GM23338 (cell line): ENCODE results near the gene PUM1. TPM values are rescaled to one million over a fixed set of nuclear protein-coding genes. Genes with fewer than 3 reads are reported as not detected.

ENCODE experiments used
- ATAC-seq: fragments of 200-7000 bp; cut with Tn5 transposase; 3 replicates; pipeline ENCODE4 v1.9.1; 2020
- DNase-seq: peaks from one replicate; pipeline ENCODE4 v3.0.0-alpha.2; 2015; ENCODE audit warnings: low spot score
- H2AFZ ChIP-seq: fragments of 200-600 bp; sonication (generic); 2 replicates; pipeline ENCODE4 v1.8.0; 2016; ENCODE audit warnings: antibody characterized with exemption, mild to moderate bottlenecking, moderate library complexity
- H3F3A ChIP-seq: fragments of 200-600 bp; sonication (generic); replicated peaks from 2 replicates; pipeline ENCODE4 v1.8.0; 2017; ENCODE audit warnings: antibody characterized with exemption, mixed run types, low read depth
- H3K27ac ChIP-seq: fragments of 200-600 bp; sonication (generic); 2 replicates; pipeline ENCODE4 v1.6.1; 2016; ENCODE audit warnings: low read depth
- H3K27me3 ChIP-seq: fragments of 200-600 bp; sonication (generic); 2 replicates; pipeline ENCODE4 v1.8.0; 2016; ENCODE audit warnings: mild to moderate bottlenecking, mixed run types, moderate library complexity; ENCODE audit not compliant: insufficient read depth
- H3K36me3 ChIP-seq: fragments of 200-600 bp; sonication (generic); 2 replicates; pipeline ENCODE4 v1.8.0; 2016; ENCODE audit warnings: mild to moderate bottlenecking; ENCODE audit not compliant: insufficient read depth
- H3K4me1 ChIP-seq: fragments of 200-600 bp; sonication (generic); 2 replicates; pipeline ENCODE4 v1.8.0; 2016; ENCODE audit warnings: mild to moderate bottlenecking, moderate library complexity; ENCODE audit not compliant: insufficient read depth
- H3K4me2 ChIP-seq: fragments of 200-600 bp; sonication (generic); 2 replicates; pipeline ENCODE4 v1.7.1; 2017; ENCODE audit warnings: mixed run types
- H3K4me3 ChIP-seq: fragments of 200-600 bp; sonication (generic); 2 replicates; pipeline ENCODE4 v1.6.1; 2016; ENCODE audit warnings: mixed run types
- H3K79me2 ChIP-seq: fragments of 200-600 bp; sonication (generic); replicated peaks from 2 replicates; pipeline ENCODE4 v1.8.0; 2017; ENCODE audit warnings: mild to moderate bottlenecking; ENCODE audit not compliant: insufficient read depth
- H3K9me2 ChIP-seq: fragments of 200-600 bp; sonication (generic); 2 replicates; pipeline ENCODE4 v1.8.0; 2017; ENCODE audit not compliant: insufficient read depth
- H4K20me1 ChIP-seq: fragments of 200-600 bp; sonication (generic); replicated peaks from 2 replicates; pipeline ENCODE4 v1.8.0; 2017; ENCODE audit warnings: mild to moderate bottlenecking; ENCODE audit not compliant: insufficient read depth
- H3K27ac Mint-ChIP-seq: 2 replicates; pipeline ENCODE4 v1.8.0; 2020; ENCODE audit warnings: inconsistent platforms, mild to moderate bottlenecking, moderate library complexity, mixed read lengths
- H3K27me3 Mint-ChIP-seq: 3 replicates; pipeline ENCODE4 v1.8.0; 2022; ENCODE audit warnings: low read depth, mild to moderate bottlenecking, moderate library complexity, mixed read lengths, inconsistent platforms; ENCODE audit not compliant: insufficient read depth, poor library complexity
- H3K36me3 Mint-ChIP-seq: 3 replicates; pipeline ENCODE4 v1.8.0; 2021; ENCODE audit warnings: low read depth, mild to moderate bottlenecking, inconsistent platforms, moderate library complexity, mixed read lengths
- H3K4me1 Mint-ChIP-seq: 3 replicates; pipeline ENCODE4 v1.8.0; 2020; ENCODE audit warnings: mild to moderate bottlenecking, inconsistent platforms, mixed read lengths
- H3K4me3 Mint-ChIP-seq: 3 replicates; pipeline ENCODE4 v1.8.0; 2021; ENCODE audit warnings: moderate library complexity, mild to moderate bottlenecking, inconsistent platforms, mixed read lengths
- H3K9me3 Mint-ChIP-seq: 3 replicates; pipeline ENCODE4 v1.8.0; 2020; ENCODE audit warnings: moderate library complexity, mild to moderate bottlenecking, inconsistent platforms, mixed read lengths
- CREB1 ChIP-seq: fragments of 250-450 bp; sonication (Bioruptor Pico); IDR thresholded peaks from 2 replicates; pipeline ENCODE4 v1.5.0; 2020; ENCODE audit warnings: low read depth, mild to moderate bottlenecking, moderate library complexity
- CTCF ChIP-seq, 2 experiments: fragments of 200-600 bp in 1 of 2; sonication (generic) in 1 of 2; conservative IDR thresholded peaks; 2 replicates each; pipeline versions ENCODE4 v1.5.1 to v1.6.1; 2016 to 2017; ENCODE audit warnings: antibody characterized with exemption in 2 of 2, low read depth in 2 of 2, mild to moderate bottlenecking in 2 of 2, moderate library complexity in 1 of 2
- ETS1 ChIP-seq: IDR thresholded peaks from 2 replicates; pipeline ENCODE4 v1.6.1; 2016; ENCODE audit warnings: antibody characterized with exemption
- EZH2phosphoT487 ChIP-seq: fragments of 200-600 bp; sonication (generic); IDR thresholded peaks from one replicate; pipeline ENCODE4 v1.8.1; 2018; ENCODE audit warnings: antibody characterized with exemption; ENCODE audit not compliant: unreplicated experiment
- JUNB ChIP-seq: IDR thresholded peaks from one replicate; pipeline ENCODE4 v1.6.1; 2016; ENCODE audit warnings: antibody characterized with exemption; ENCODE audit not compliant: unreplicated experiment
- NANOG ChIP-seq: IDR thresholded peaks from 2 replicates; pipeline ENCODE4 v1.6.1; 2016; ENCODE audit warnings: antibody characterized with exemption, borderline replicate concordance
- POLR2AphosphoS5 ChIP-seq: IDR thresholded peaks from 2 replicates; pipeline ENCODE4 v1.6.1; 2016; ENCODE audit warnings: antibody characterized with exemption, low read depth
- REST ChIP-seq: IDR thresholded peaks from one replicate; pipeline ENCODE4 v1.6.1; 2018; ENCODE audit warnings: antibody characterized with exemption; ENCODE audit not compliant: unreplicated experiment
- ZNF331 ChIP-seq: fragments of 250-450 bp; sonication (Bioruptor Pico); IDR thresholded peaks from 2 replicates; pipeline ENCODE4 v1.5.0; 2020; ENCODE audit warnings: low read depth, mild to moderate bottlenecking, moderate library complexity
- polyA plus RNA-seq: library from polyadenylated mRNA; unstranded; fragments of >200 nt; fragmentation: Nextera tagmentation; extraction: Ambion mirVana; gene quantifications from 2 replicates; pipeline ENCODE4 v1.2.1, GENCODE V29; 2016
- total RNA-seq: library from RNA; depleted of rRNA; stranded (reverse); fragments of >200 nt; shearing (Covaris generic); gene quantifications from 2 replicates; pipeline ENCODE4 v1.2.3, GENCODE V29; 2014

The PUM1 gene
- total and polyA plus RNA-seq, 2 experiments from 2014 or later = 44.4 to 117 TPM

DNA sequence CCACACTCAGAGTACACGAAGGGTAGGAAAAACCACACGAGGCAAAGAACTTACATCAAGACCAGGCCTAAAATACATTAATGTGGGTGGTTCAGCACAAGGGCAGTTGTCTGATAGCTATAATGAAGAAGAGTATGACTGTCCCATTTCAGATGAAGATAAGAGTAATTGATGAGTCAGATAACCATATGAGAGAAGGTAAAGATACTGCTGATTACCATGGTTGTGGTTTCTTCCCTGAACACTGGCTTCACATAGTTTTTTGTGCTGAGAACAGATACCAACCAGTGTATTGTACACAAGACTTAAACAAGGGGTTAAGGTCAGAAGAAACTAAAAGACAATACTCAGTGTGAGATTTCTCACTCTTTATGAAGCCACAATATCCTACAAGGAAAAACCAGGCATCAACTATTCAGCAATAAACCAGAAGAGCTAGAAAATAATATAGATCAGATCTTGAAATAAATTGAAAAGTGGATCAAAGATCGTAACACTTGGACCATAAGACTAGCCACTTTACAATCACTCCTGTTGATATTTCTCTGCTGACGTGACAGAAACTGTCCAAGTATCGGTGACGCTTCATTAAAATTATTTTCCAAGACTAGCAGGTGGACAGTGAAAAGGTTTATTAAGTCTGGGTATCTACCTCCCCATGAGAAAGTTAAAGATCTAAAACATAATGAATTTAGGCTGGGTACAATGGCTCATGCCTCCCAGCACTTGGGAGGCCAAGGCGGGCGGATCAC, 28.6 kb downstream of the PUM1 start:
- Histone ChIP-seq H3K36me3 (no peaks in the 10 kb centered on the region), H3F3A (peaks cover 5% of the 10 kb centered on the region; the same call in 1 of the 2 replicates), H3K27me3 (no peaks in the 10 kb centered on the region), H3K4me2 (no peak overlapping the region), H4K20me1 (peaks cover 94% of the 10 kb centered on the region), H2AFZ (no peak overlapping the region), H3K9me2 (no peaks in the 10 kb centered on the region), H3K27ac (no peak overlapping the region), H3K79me2 (peaks cover 100% of the 10 kb centered on the region), H3K4me3 (no peak overlapping the region), H3K4me1 (peaks cover 33% of the 10 kb centered on the region)
- TF ChIP-seq ZNF331 (CRISPR knock-in tag) (no peak), REST (no peak), JUNB (no peak), CTCF (conservative IDR thresholded peaks at IDR 0.05; ENCODE audit: low read depth in 2 of 2) (no peak), CREB1 (no peak), POLR2AphosphoS5 (no peak), ETS1 (no peak), EZH2phosphoT487 (no peak), NANOG (no peak)
- Mint-ChIP-seq H3K27ac (no peak overlapping the region), H3K9me3 (no peaks in the 10 kb centered on the region), H3K4me3 (no peak overlapping the region), H3K36me3 (peaks cover 33% of the 10 kb centered on the region), H3K4me1 (peaks cover 38% of the 10 kb centered on the region), H3K27me3 (peaks cover 4% of the 10 kb centered on the region)
- no peak for ATAC-seq
- DNase-seq = no peak
